HCT116 (cell line): Measurements from ENCODE around the gene COPA. TPM values are rescaled to one million over a fixed set of nuclear protein-coding genes. Genes with fewer than 3 reads are reported as not detected.

Experiments
- ATAC-seq: fragments of 200-7000 bp; cut with Tn5 transposase; 2 replicates; pipeline ENCODE4 v1.9.1; 2020; ENCODE audit warnings: mild to moderate bottlenecking, moderate library complexity
- BruUV-seq: library from RNA; stranded (reverse); fragments of 400-500 nt; replicated peaks from 2 replicates; lab custom pipeline; 2021; lab: Mats Ljungman, UMichigan
- CTCF ChIA-PET: fragments of 300-600 bp; sonication (Branson Sonifier 250); formaldehyde crosslinking; loops from one replicate; lab custom pipeline; 2021; ENCODE audit warnings: antibody characterized with exemption; lab: Charles Lee
- POLR2A ChIA-PET: fragments of 300-600, 350-600 bp; sonication (Branson Sonifier 250); formaldehyde crosslinking; loops from one replicate; lab custom pipeline; 2021; ENCODE audit warnings: antibody characterized with exemption; lab: Charles Lee
- RAD21 ChIA-PET, 2 experiments: fragments of 300-600 bp; sonication (Branson Sonifier 250); formaldehyde crosslinking; loops; one replicate each; lab custom pipeline; 2023; ENCODE audit warnings: low total read pairs in 2 of 2; ENCODE audit not compliant: uncharacterized antibody in 2 of 2, unreplicated experiment in 2 of 2, low non-redundant PET in 1 of 2; lab: Charles Lee
- DNase-seq: peaks from one replicate; pipeline ENCODE4 v3.0.0-alpha.2; 2010; ENCODE audit warnings: low read depth, low spot score
- H2AFZ ChIP-seq: fragments of 200-600 bp; shearing (Covaris generic), sonication (generic); 2 replicates; pipeline ENCODE4 v1.6.1; 2017; ENCODE audit warnings: low read depth, mixed run types, mixed read lengths, antibody characterized with exemption, low read length; ENCODE audit not compliant: poor library complexity, severe bottlenecking
- H3K27ac ChIP-seq: 2 replicates; pipeline ENCODE4 v1.5.1; 2012; ENCODE audit warnings: low read depth, low read length
- H3K27me3 ChIP-seq: fragments of 200-600 bp; sonication (generic); 2 replicates; pipeline ENCODE4 v1.6.1; 2016; ENCODE audit warnings: mixed run types, low read length, mixed read lengths; ENCODE audit not compliant: insufficient read depth
- H3K36me3 ChIP-seq, 2 experiments: fragments of 200-500 bp in 1 of 2; fragments of 200-600 bp in 1 of 2; sonication (Bioruptor generic) in 1 of 2; sonication (generic) in 1 of 2; 2 replicates each; pipeline versions ENCODE4 v1.5.1 to v1.6.1; 2014 to 2016; ENCODE audit warnings: low read length in 2 of 2, inconsistent platforms in 1 of 2, mixed read lengths in 1 of 2, mixed run types in 1 of 2; ENCODE audit not compliant: insufficient read depth in 2 of 2, control insufficient read depth in 1 of 2
- H3K4me1 ChIP-seq, 2 experiments: fragments of 200-600 bp in 1 of 2; sonication (generic) in 1 of 2; 2 replicates each; pipeline versions ENCODE4 v1.5.1 to v1.6.1; 2012 to 2017; ENCODE audit warnings: low read length in 2 of 2, inconsistent platforms in 1 of 2, mild to moderate bottlenecking in 1 of 2, mixed read lengths in 1 of 2, mixed run types in 1 of 2, moderate library complexity in 1 of 2; ENCODE audit not compliant: insufficient read depth in 2 of 2, control insufficient read depth in 1 of 2
- H3K4me2 ChIP-seq: fragments of 200-600 bp; sonication (generic); 2 replicates; pipeline ENCODE4 v1.6.1; 2017; ENCODE audit warnings: mixed run types, low read length, mixed read lengths
- H3K4me3 ChIP-seq, 2 experiments: fragments of 200-600 bp in 1 of 2; sonication (generic) in 1 of 2; replicated peaks in 1 of 2; 2 replicates each; pipeline ENCODE4 v1.5.1; 2011 to 2016; ENCODE audit warnings: low read length in 2 of 2, control low read depth in 1 of 2, low read depth in 1 of 2, mild to moderate bottlenecking in 1 of 2, mixed read lengths in 1 of 2, mixed run types in 1 of 2
- H3K79me2 ChIP-seq: fragments of 200-600 bp; sonication (generic); 2 replicates; pipeline ENCODE4 v1.6.1; 2017; ENCODE audit warnings: mild to moderate bottlenecking, mixed run types, low read length, moderate library complexity, mixed read lengths; ENCODE audit not compliant: insufficient read depth
- H3K9ac ChIP-seq: fragments of 200-600 bp; sonication (generic); 2 replicates; pipeline ENCODE4 v1.6.1; 2016; ENCODE audit warnings: low read length, mixed read lengths
- H3K9me2 ChIP-seq: fragments of 200-600 bp; sonication (generic), shearing (Covaris generic); 2 replicates; pipeline ENCODE4 v1.6.1; 2017; ENCODE audit warnings: mixed run types, mild to moderate bottlenecking, moderate library complexity; ENCODE audit not compliant: insufficient read depth
- H3K9me3 ChIP-seq, 2 experiments: fragments of 200-500 bp in 1 of 2; fragments of 200-600 bp in 1 of 2; sonication (Bioruptor generic) in 1 of 2; sonication (generic) in 1 of 2; 2 replicates each; pipeline ENCODE4 v1.6.1; 2014 to 2017; ENCODE audit warnings: low read length in 2 of 2, mixed read lengths in 2 of 2, inconsistent platforms in 1 of 2, low read depth in 1 of 2, mild to moderate bottlenecking in 1 of 2, mixed run types in 1 of 2, moderate library complexity in 1 of 2; ENCODE audit not compliant: control insufficient read depth in 1 of 2, insufficient read depth in 1 of 2
- H4K20me1 ChIP-seq: fragments of 200-600 bp; sonication (generic), shearing (Covaris generic); 2 replicates; pipeline ENCODE4 v1.6.1; 2017; ENCODE audit warnings: mixed run types, mild to moderate bottlenecking, moderate library complexity; ENCODE audit not compliant: insufficient read depth
- EGR1 ChIP-seq: IDR thresholded peaks from 2 replicates; pipeline ENCODE4 v1.6.1; 2012; ENCODE audit warnings: low read depth
- ELF1 ChIP-seq: IDR thresholded peaks from 2 replicates; pipeline ENCODE4 v1.6.1; 2012; ENCODE audit warnings: low read depth, borderline replicate concordance
- EZH2phosphoT487 ChIP-seq: fragments of 200-600 bp; IDR thresholded peaks from 2 replicates; pipeline ENCODE4 v1.6.1; 2018; ENCODE audit warnings: antibody characterized with exemption, borderline replicate concordance
- FOSL1 ChIP-seq: IDR thresholded peaks from 2 replicates; pipeline ENCODE4 v1.6.1; 2012; ENCODE audit warnings: low read depth
- POLR2A ChIP-seq: IDR thresholded peaks from 2 replicates; pipeline ENCODE4 v1.7.0; 2011; ENCODE audit warnings: borderline replicate concordance; ENCODE audit not compliant: insufficient read depth, insufficient read length; ENCODE audit errors: extremely low read depth
- POLR2AphosphoS5 ChIP-seq: IDR thresholded peaks from 2 replicates; pipeline ENCODE4 v1.6.1; 2011; ENCODE audit warnings: mild to moderate bottlenecking, low read depth, low read length, moderate library complexity
- SIN3A ChIP-seq: IDR thresholded peaks from 2 replicates; pipeline ENCODE4 v1.6.1; 2012; ENCODE audit warnings: low read depth
- SP1 ChIP-seq: IDR thresholded peaks from 2 replicates; pipeline ENCODE4 v1.6.1; 2012; ENCODE audit warnings: low read depth
- ZNF274 ChIP-seq: fragments of 200-500 bp; sonication (Bioruptor generic); IDR thresholded peaks from 2 replicates; pipeline ENCODE4 v1.6.1; 2014; ENCODE audit warnings: mild to moderate bottlenecking, low read depth, low read length, inconsistent platforms
- intact Hi-C: fragments of 100-400 bp; cut with micrococcal nuclease; formaldehyde crosslinking; loops from 2 replicates; pipeline ENCODE4 v1.10.0; 2022
- total RNA-seq: library from RNA; stranded (reverse); gene quantifications from one replicate; pipeline ENCODE4 v1.2.1, GENCODE V29; 2021; ENCODE audit not compliant: unreplicated experiment
- TF ChIP-seq, protein P1 (sequence below): IDR thresholded peaks from 2 replicates; pipeline ENCODE4 v1.6.1; 2012
- TF ChIP-seq, protein P2 (sequence below), 3 experiments: fragments of 200-600 bp in 1 of 3; sonication (generic) in 1 of 3; IDR thresholded peaks in 2 of 3; conservative IDR thresholded peaks in 1 of 3; 2 replicates each; pipeline ENCODE4 v1.5.1; 2012 to 2017; ENCODE audit warnings: low read depth in 2 of 3, low read length in 2 of 3, antibody characterized with exemption in 1 of 3, borderline replicate concordance in 1 of 3, control low read depth in 1 of 3, mild to moderate bottlenecking in 1 of 3, mixed read lengths in 1 of 3, mixed run types in 1 of 3, moderate library complexity in 1 of 3; ENCODE audit not compliant: insufficient read depth in 1 of 3

Gene COPA
- total RNA-seq, 1 experiment from 2014 or later: 132 TPM

DNA sequence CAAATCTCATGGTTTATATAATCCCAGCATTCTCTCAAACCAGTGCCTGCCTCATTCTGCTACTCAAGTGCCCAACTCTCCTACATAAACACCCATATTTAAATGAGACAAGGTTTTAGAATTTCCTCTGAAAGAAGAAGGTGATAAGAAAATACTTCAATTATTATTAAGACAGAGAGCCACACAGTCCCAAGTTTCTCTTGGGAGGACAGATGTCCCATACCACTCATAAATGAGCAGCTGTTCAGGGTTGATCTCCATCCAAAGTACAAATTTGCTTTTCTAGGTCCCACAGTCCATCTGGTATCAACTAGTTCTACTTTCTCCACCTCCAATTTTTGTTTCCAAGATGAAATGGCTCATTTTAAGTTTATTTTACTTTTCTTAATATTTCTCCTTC is 92.0 kb downstream of the COPA start:
- no peak for ATAC-seq
- POLR2A ChIA-PET: no interaction called here

More for the DNA sequence above, 92.0 kb downstream of the COPA start:
- no peak overlapping the region for H3K9ac ChIP-seq
- H3K27me3 ChIP-seq: no peaks in the 10 kb centered on the region
- 0 out of 4 replicates have a peak, but pooled peaks cover 0 to 4% of the 10 kb centered on the region in 2 experiments for H3K36me3 ChIP-seq
- H3K4me2 ChIP-seq: no peak overlapping the region
- TF ChIP-seq POLR2A (no peak), ELF1 (no peak), POLR2AphosphoS5 (no peak), SP1 (no peak), EZH2phosphoT487 (no peak), EGR1 (no peak), SIN3A (no peak), FOSL1 (no peak), ZNF274 (no peak)
- TF ChIP-seq, protein P1, sequence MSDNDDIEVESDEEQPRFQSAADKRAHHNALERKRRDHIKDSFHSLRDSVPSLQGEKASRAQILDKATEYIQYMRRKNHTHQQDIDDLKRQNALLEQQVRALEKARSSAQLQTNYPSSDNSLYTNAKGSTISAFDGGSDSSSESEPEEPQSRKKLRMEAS: no peak
- TF ChIP-seq, protein P2, sequence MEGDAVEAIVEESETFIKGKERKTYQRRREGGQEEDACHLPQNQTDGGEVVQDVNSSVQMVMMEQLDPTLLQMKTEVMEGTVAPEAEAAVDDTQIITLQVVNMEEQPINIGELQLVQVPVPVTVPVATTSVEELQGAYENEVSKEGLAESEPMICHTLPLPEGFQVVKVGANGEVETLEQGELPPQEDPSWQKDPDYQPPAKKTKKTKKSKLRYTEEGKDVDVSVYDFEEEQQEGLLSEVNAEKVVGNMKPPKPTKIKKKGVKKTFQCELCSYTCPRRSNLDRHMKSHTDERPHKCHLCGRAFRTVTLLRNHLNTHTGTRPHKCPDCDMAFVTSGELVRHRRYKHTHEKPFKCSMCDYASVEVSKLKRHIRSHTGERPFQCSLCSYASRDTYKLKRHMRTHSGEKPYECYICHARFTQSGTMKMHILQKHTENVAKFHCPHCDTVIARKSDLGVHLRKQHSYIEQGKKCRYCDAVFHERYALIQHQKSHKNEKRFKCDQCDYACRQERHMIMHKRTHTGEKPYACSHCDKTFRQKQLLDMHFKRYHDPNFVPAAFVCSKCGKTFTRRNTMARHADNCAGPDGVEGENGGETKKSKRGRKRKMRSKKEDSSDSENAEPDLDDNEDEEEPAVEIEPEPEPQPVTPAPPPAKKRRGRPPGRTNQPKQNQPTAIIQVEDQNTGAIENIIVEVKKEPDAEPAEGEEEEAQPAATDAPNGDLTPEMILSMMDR (IDR thresholded peaks at IDR 0.05 in 2 of 3, conservative IDR thresholded peaks at IDR 0.05 in 1 of 3; ENCODE audit: borderline replicate concordance in 1 of 3, insufficient read depth in 1 of 3, low read depth in 2 of 3, low read length in 2 of 3): no peak
- H3K79me2 ChIP-seq: peaks cover 74% of the 10 kb centered on the region
- H4K20me1 ChIP-seq: no peaks in the 10 kb centered on the region
- no TSS peak for BruUV-seq
- CTCF ChIA-PET: interaction anchor here (1.6 to 2.9 kb wide), 7 partner anchors 8 to 358 kb away, joined by 5 to 59 read pairs (median 21); partner anchors contain the start of gene DCAF8
- peaks cover 0 to 2% of the 10 kb centered on the region in 2 experiments; a peak in 2 of 4 replicates for H3K4me1 ChIP-seq
- no peaks in the 10 kb centered on the region for H3K9me3 ChIP-seq
- intact Hi-C loops: no loop called here
- no peak overlapping the region for H2AFZ ChIP-seq
- H3K4me3 ChIP-seq: no peak overlapping the region
- H3K9me2 ChIP-seq: no peaks in the 10 kb centered on the region
- DNase-seq: no peak
- RAD21 ChIA-PET: interaction anchor here in 1 of 2 experiments (1.4 to 1.9 kb wide), 2 partner anchors 58 to 150 kb away, joined by 7 to 10 read pairs; no protein-coding TSS in a partner anchor
- H3K27ac ChIP-seq: no peak overlapping the region
